ENCODE measurements around the gene THADA.

- TF ChIP-seq CTCF (IDR thresholded peaks at IDR 0.05; ENCODE audit: insufficient read depth, low read length, poor library complexity, severe bottlenecking) (no peak), EZH2phosphoT487 (conservative IDR thresholded peaks at IDR 0.05; ENCODE audit: low read length) (no peak)
Observed at GRCh38 chr2:43265001-43265400, 330.8 kb downstream of the THADA start.
